ENCODE measurements around the gene ADCY7. TPM values are rescaled to one million over a fixed set of nuclear protein-coding genes. Genes with fewer than 3 reads are reported as not detected.

The ADCY7 gene
- total RNA-seq, 1 donor from 2014 or later: 16.7 TPM

DNA sequence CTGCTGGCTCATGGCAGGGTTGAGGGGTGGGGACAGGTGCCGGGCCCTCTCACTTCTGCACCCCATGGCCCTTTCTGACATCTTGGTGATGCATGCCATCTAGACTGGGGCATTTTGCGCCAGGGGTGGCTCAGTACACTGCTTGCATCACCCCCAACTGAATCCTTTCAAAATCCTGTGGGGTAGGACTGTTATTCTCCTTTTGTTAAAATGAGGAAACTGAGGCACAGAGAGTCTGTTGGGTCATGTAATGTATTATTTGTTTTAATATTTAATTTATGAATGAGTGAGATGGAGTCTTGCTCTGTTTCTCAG lies 9.9 kb downstream of the ADCY7 start:
- H3K4me1 Mint-ChIP-seq (ENCODE audit: low read depth, unreplicated experiment): peaks cover 17% of the 10 kb centered on the region

DNA sequence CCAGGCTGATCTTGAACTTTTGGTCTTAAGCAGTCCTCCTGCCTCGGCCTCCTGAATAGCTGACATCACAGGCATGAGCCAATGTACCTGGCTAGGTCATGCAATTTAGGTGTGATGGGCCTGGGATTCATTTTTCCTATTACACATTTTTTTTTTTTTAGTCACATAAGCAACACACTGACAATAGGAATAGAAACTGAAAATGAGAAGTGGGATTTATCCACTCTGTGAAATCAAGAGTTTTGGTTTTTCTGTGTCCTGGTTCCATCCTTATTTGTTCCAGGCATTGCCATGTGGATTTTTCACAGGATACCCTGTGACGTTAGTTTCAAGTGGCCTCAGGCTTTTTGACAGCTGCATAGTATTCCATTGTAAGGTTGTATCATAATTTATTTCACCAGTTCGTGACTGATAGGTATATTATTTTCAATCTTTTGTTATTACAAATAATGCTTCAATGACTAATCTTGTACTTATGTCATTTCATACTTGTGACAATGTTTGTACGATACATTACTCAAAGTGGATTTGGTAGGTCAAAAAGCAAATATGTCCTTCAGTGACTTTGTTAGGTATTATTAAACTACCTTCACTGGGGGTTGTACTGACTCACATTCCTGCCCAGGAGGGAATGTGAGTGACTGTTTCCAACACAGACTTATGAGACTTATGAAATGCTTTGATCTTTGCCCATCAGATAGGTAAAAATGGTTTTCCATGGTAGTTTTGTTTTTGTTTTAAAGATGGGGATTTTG lies 10.6 kb downstream of the ADCY7 start:
- no peak overlapping the region for H3K27ac Mint-ChIP-seq (ENCODE audit: unreplicated experiment)

More for the DNA sequence above, 9.9 kb downstream of the ADCY7 start:
- H3K27me3 Mint-ChIP-seq (ENCODE audit: unreplicated experiment): peaks cover 3% of the 10 kb centered on the region
- TF ChIP-seq, protein P1, sequence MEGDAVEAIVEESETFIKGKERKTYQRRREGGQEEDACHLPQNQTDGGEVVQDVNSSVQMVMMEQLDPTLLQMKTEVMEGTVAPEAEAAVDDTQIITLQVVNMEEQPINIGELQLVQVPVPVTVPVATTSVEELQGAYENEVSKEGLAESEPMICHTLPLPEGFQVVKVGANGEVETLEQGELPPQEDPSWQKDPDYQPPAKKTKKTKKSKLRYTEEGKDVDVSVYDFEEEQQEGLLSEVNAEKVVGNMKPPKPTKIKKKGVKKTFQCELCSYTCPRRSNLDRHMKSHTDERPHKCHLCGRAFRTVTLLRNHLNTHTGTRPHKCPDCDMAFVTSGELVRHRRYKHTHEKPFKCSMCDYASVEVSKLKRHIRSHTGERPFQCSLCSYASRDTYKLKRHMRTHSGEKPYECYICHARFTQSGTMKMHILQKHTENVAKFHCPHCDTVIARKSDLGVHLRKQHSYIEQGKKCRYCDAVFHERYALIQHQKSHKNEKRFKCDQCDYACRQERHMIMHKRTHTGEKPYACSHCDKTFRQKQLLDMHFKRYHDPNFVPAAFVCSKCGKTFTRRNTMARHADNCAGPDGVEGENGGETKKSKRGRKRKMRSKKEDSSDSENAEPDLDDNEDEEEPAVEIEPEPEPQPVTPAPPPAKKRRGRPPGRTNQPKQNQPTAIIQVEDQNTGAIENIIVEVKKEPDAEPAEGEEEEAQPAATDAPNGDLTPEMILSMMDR (IDR thresholded peaks at IDR 0.05; ENCODE audit: partially characterized antibody, unreplicated experiment): no peak
- H3K9me3 Mint-ChIP-seq (ENCODE audit: unreplicated experiment): peaks cover 7% of the 10 kb centered on the region
- H3K36me3 Mint-ChIP-seq (ENCODE audit: unreplicated experiment): peaks cover 5% of the 10 kb centered on the region
- no peak overlapping the region for H3K27ac Mint-ChIP-seq (ENCODE audit: unreplicated experiment)
- H3K4me3 Mint-ChIP-seq (ENCODE audit: unreplicated experiment): no peak overlapping the region
- DNase-seq: no peak

DNA sequence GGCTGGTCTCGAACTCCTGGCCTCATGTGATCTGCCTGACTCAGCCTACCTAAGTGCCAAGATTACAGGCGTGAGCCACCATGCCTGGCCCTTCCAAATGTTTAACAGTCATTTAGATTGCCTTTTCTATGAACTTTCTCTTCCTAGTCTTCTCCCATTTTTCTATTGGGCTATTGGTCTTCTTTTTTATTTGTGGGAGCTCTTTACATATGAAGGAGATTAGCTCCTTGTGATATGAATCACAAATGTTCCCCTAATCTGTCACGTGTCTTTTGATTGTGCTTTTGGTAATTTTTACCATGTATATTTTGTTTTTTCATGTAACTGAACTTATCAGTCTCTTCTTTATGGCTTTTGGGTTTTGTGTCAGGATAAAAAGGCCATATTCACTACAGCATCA lies 11.9 kb downstream of the ADCY7 start:
- H3K4me1 Mint-ChIP-seq (ENCODE audit: low read depth, unreplicated experiment): peaks cover 12% of the 10 kb centered on the region
- H3K9me3 Mint-ChIP-seq (ENCODE audit: unreplicated experiment): peaks cover 8% of the 10 kb centered on the region
- H3K36me3 Mint-ChIP-seq (ENCODE audit: unreplicated experiment): peaks cover 5% of the 10 kb centered on the region
- H3K27me3 Mint-ChIP-seq (ENCODE audit: unreplicated experiment): peaks cover 3% of the 10 kb centered on the region
- DNase-seq: no peak
- H3K4me3 Mint-ChIP-seq (ENCODE audit: unreplicated experiment): no peak overlapping the region
- TF ChIP-seq, protein P1 (IDR thresholded peaks at IDR 0.05; ENCODE audit: partially characterized antibody, unreplicated experiment): no peak
- no peak overlapping the region for H3K27ac Mint-ChIP-seq (ENCODE audit: unreplicated experiment)

More for the DNA sequence above, 10.6 kb downstream of the ADCY7 start:
- DNase-seq: no peak
- TF ChIP-seq, protein P1 (IDR thresholded peaks at IDR 0.05; ENCODE audit: partially characterized antibody, unreplicated experiment): no peak
- Mint-ChIP-seq H3K36me3 (ENCODE audit: unreplicated experiment) (peaks cover 5% of the 10 kb centered on the region), H3K9me3 (ENCODE audit: unreplicated experiment) (peaks cover 7% of the 10 kb centered on the region), H3K27me3 (ENCODE audit: unreplicated experiment) (peaks cover 3% of the 10 kb centered on the region), H3K4me1 (ENCODE audit: low read depth, unreplicated experiment) (peaks cover 17% of the 10 kb centered on the region), H3K4me3 (ENCODE audit: unreplicated experiment) (no peak overlapping the region)

DNA sequence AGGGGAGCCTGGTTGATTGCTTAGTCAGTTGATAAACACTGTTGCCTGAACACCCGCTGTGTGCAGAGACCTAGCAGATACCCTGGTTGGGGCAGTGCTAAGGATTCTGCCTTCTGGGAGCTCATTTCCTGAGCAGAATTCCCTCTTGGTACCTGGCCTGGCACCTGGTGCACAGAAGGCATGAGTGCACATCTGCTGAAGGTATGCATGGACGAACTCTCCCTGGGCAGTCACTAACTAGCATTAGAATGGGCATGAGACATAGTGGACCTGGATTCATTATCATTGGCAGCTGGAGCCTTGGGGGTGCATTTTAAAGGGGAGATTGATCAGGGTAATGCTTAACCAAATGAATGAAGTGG lies 13.1 kb downstream of the ADCY7 start:
- H3K27ac Mint-ChIP-seq (ENCODE audit: unreplicated experiment): no peak overlapping the region
- peaks cover 3% of the 10 kb centered on the region for H3K27me3 Mint-ChIP-seq (ENCODE audit: unreplicated experiment)
- no peak for DNase-seq
- TF ChIP-seq, protein P1 (IDR thresholded peaks at IDR 0.05; ENCODE audit: partially characterized antibody, unreplicated experiment): no peak
- H3K9me3 Mint-ChIP-seq (ENCODE audit: unreplicated experiment): peaks cover 8% of the 10 kb centered on the region
- peaks cover 13% of the 10 kb centered on the region for H3K4me1 Mint-ChIP-seq (ENCODE audit: low read depth, unreplicated experiment)
- H3K4me3 Mint-ChIP-seq (ENCODE audit: unreplicated experiment): no peak overlapping the region
- H3K36me3 Mint-ChIP-seq (ENCODE audit: unreplicated experiment): peaks cover 5% of the 10 kb centered on the region

DNA sequence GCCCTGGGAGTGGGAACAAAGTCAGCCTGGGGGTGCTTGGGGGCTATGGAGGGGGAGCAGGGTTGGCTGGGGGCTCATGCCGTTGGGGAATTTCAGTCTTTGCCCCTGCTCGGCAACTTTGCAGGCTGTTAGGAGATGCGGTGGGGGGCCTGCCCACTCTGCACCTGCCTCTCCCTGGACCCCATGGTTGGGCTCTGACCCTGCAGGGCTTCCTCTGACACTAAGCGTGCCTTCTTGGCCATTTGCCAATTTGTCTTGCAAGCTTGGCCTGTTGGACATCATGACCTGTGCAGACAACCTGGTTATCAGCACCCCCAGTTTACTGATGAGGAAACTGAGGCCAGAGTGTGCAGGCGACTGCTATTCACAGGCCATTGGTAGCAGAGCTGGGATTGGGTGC lies 14.6 kb downstream of the ADCY7 start:
- Mint-ChIP-seq H3K9me3 (ENCODE audit: unreplicated experiment) (peaks cover 8% of the 10 kb centered on the region), H3K4me3 (ENCODE audit: unreplicated experiment) (no peak overlapping the region), H3K4me1 (ENCODE audit: low read depth, unreplicated experiment) (peaks cover 20% of the 10 kb centered on the region), H3K36me3 (ENCODE audit: unreplicated experiment) (peaks cover 5% of the 10 kb centered on the region), H3K27ac (ENCODE audit: unreplicated experiment) (no peak overlapping the region), H3K27me3 (ENCODE audit: unreplicated experiment) (peaks cover 6% of the 10 kb centered on the region)
- DNase-seq: no peak
- TF ChIP-seq, protein P1 (IDR thresholded peaks at IDR 0.05; ENCODE audit: partially characterized antibody, unreplicated experiment): no peak

All from glutamatergic neuron (in vitro differentiated cells).